ENCODE measurements around the gene KRTAP19-1. TPM values are rescaled to one million over a fixed set of nuclear protein-coding genes. Genes with fewer than 3 reads are reported as not detected.

Gene KRTAP19-1
- total and polyA plus RNA-seq, 2 of the 8 experiments (the other 6 are each of a cell fraction or from before 2014, with no cell fraction given), result not detected

- TF ChIP-seq USF2 (IDR thresholded peaks at IDR 0.05; ENCODE audit: low read length) (no peak), TCF12 (IDR thresholded peaks at IDR 0.05; ENCODE audit: low read depth, low read length) (no peak), TBP (IDR thresholded peaks at IDR 0.05; ENCODE audit: low read depth, low read length) (no peak), HDAC2 (IDR thresholded peaks at IDR 0.05; ENCODE audit: borderline replicate concordance in 1 of 2, low read depth in 2 of 2, low read length in 2 of 2) (no peak)
These were observed 36.9 kb downstream of the KRTAP19-1 start (continued) for GRCh38 chr21:30443226-30443625.
